Subcutaneous abdominal adipose tissue (tissue), 5 donors: ENCODE measurements around the gene KNL1.

Experiments
- H3K27ac ChIP-seq: one replicate; pipeline ENCODE4 v1.7.0; 2013; ENCODE audit warnings: low read depth, mild to moderate bottlenecking, inconsistent platforms, low read length, moderate library complexity
- H3K27me3 ChIP-seq, 5 donors: one replicate each; pipeline ENCODE4 v1.7.0; 2013; ENCODE audit warnings: low read length in 5 of 5, inconsistent platforms in 1 of 5; ENCODE audit not compliant: control insufficient read depth in 5 of 5, insufficient read depth in 4 of 5
- H3K36me3 ChIP-seq, 5 donors: one replicate each; pipeline ENCODE4 v1.7.0; 2013; ENCODE audit warnings: low read length in 5 of 5; ENCODE audit not compliant: control insufficient read depth in 5 of 5, insufficient read depth in 5 of 5
- H3K4me1 ChIP-seq, 5 donors: one replicate each; pipeline ENCODE4 v1.7.0; 2013; ENCODE audit warnings: low read length in 5 of 5, mild to moderate bottlenecking in 3 of 5, moderate library complexity in 1 of 5; ENCODE audit not compliant: control insufficient read depth in 5 of 5, insufficient read depth in 5 of 5
- H3K4me3 ChIP-seq, 5 donors: one replicate each; pipeline ENCODE4 v1.7.0; 2013; ENCODE audit warnings: low read length in 5 of 5, low read depth in 1 of 5
- H3K9ac ChIP-seq, 5 donors: one replicate each; pipeline ENCODE4 v1.7.0; 2013; ENCODE audit warnings: low read length in 5 of 5, mild to moderate bottlenecking in 4 of 5, moderate library complexity in 3 of 5
- H3K9me3 ChIP-seq, 5 donors: one replicate each; pipeline ENCODE4 v1.7.0; 2013; ENCODE audit warnings: low read length in 5 of 5; ENCODE audit not compliant: control insufficient read depth in 5 of 5
- donor health status: healthy.
- donor health status: healthy.
- donor health status: healthy.
- donor health status: healthy.
- donor health status: healthy.

The KNL1 gene

GRCh38 chr15:40598672-40599071 lies 4.6 kb downstream of the KNL1 start:
- H3K9ac ChIP-seq, result no peak overlapping the region
- no peaks in the 10 kb centered on the region for H3K36me3 ChIP-seq
- H3K9me3 ChIP-seq, result no peaks in the 10 kb centered on the region
- no peak overlapping the region for H3K4me3 ChIP-seq
- H3K4me1 ChIP-seq, result peaks cover 0 to 11% (median 11%) of the 10 kb centered on the region in 5 donors
- H3K27me3 ChIP-seq, result no peaks in the 10 kb centered on the region
- no peak overlapping the region for H3K27ac ChIP-seq

- H3K9me3 ChIP-seq, result no peaks in the 10 kb centered on the region
- H3K27ac ChIP-seq, result no peak overlapping the region
- H3K36me3 ChIP-seq, result no peaks in the 10 kb centered on the region
- H3K4me3 ChIP-seq, result no peak overlapping the region
- H3K27me3 ChIP-seq, result no peaks in the 10 kb centered on the region
- H3K4me1 ChIP-seq, result no peaks in the 10 kb centered on the region
- no peak overlapping the region for H3K9ac ChIP-seq
These were observed 6.9 kb downstream of the KNL1 start for GRCh38 chr15:40600956-40601355.

GRCh38 chr15:40603935-40604334 lies 9.9 kb downstream of the KNL1 start:
- no peaks in the 10 kb centered on the region for H3K27me3 ChIP-seq
- H3K27ac ChIP-seq, result no peak overlapping the region
- no peaks in the 10 kb centered on the region for H3K36me3 ChIP-seq
- H3K9ac ChIP-seq, result no peak overlapping the region
- H3K4me3 ChIP-seq, result no peak overlapping the region
- no peaks in the 10 kb centered on the region for H3K9me3 ChIP-seq
- no peaks in the 10 kb centered on the region for H3K4me1 ChIP-seq

DNA sequence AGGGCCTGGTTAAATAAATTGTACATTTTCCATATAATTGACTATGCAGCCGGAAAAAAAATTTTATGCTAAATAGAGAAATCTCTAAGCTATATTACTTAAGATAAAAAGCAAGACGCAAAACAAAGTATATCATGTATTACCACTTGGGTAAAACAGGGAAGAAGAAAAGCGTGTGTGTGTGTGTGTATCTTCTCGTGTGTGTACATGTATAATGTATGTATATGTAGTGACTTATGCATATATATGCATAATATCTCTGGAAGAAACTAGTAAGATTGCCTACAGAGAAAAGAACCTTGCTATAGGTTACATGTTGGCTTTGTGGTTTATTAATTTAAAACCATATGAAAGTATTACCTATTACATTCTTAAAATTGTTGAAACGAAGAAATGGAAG lies 19.0 kb downstream of the KNL1 start:
- H3K4me1 ChIP-seq, result no peaks in the 10 kb centered on the region
- H3K27me3 ChIP-seq, result no peaks in the 10 kb centered on the region
- no peaks in the 10 kb centered on the region for H3K36me3 ChIP-seq
- H3K27ac ChIP-seq, result no peak overlapping the region
- no peaks in the 10 kb centered on the region for H3K9me3 ChIP-seq
- no peak overlapping the region for H3K4me3 ChIP-seq
- no peak overlapping the region for H3K9ac ChIP-seq

DNA sequence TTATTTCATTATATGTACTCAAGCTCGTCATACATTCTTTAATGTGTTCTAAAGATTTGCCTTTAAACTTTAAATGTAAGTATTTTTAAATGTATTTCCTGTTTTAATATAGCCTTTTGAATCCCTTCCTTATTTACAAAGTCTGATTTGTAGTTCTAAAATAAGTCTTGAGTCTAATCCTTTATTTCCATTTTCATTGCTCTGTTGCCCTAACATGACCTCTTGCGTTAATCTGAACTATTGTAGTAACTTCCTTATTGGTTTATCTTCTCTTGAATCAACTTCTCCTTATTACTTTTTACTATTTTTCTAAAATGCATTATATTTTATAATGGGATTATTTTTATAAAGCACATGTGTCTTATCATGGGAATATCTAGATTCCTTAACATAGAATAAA lies 24.0 kb downstream of the KNL1 start:
- Histone ChIP-seq H3K9me3 (no peaks in the 10 kb centered on the region), H3K9ac (no peak overlapping the region), H3K27me3 (no peaks in the 10 kb centered on the region), H3K27ac (no peak overlapping the region), H3K36me3 (no peaks in the 10 kb centered on the region), H3K4me1 (no peaks in the 10 kb centered on the region), H3K4me3 (no peak overlapping the region)

DNA sequence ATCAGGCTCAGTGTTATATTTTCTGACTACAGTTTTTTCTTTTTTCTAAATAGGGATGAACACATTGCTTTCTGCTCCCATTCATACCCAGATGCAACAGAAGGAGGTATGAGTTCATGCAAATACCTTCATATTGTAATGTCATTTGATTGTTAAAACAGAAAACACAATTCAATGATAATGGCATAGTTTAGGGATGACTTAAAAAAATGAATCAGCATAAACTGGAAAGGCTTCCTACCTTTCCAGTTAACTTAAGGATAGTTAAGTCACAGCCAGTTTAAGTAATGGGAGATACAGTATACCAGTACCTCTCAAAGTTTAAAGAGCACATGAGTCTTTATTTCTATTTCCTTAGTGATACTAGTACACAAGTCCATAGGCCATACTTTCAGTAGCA lies 24.9 kb downstream of the KNL1 start:
- Histone ChIP-seq H3K9me3 (no peaks in the 10 kb centered on the region), H3K36me3 (no peaks in the 10 kb centered on the region), H3K9ac (no peak overlapping the region), H3K4me1 (no peaks in the 10 kb centered on the region), H3K27me3 (no peaks in the 10 kb centered on the region), H3K27ac (no peak overlapping the region), H3K4me3 (no peak overlapping the region)

DNA sequence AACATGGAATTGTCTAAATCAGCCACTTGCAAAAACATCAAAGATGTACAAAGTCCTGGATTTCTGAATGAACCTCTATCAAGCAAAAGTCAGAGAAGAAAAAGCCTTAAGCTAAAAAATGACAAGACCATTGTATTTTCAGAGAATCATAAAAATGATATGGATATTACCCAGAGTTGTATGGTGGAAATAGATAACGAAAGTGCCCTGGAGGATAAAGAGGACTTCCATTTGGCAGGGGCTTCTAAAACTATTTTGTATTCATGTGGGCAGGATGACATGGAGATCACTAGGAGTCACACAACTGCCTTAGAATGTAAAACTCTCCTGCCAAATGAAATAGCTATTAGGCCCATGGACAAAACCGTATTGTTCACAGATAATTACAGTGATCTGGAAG lies 29.3 kb downstream of the KNL1 start:
- no peak overlapping the region for H3K9ac ChIP-seq
- no peaks in the 10 kb centered on the region for H3K9me3 ChIP-seq
- no peak overlapping the region for H3K4me3 ChIP-seq
- H3K4me1 ChIP-seq, result peaks cover 0 to 5% (median 0%) of the 10 kb centered on the region in 5 donors
- no peaks in the 10 kb centered on the region for H3K27me3 ChIP-seq
- H3K27ac ChIP-seq, result no peak overlapping the region
- H3K36me3 ChIP-seq, result no peaks in the 10 kb centered on the region

GRCh38 chr15:40630313-40630712 lies 36.3 kb downstream of the KNL1 start:
- H3K4me1 ChIP-seq, result peaks cover 0 to 1% (median 0%) of the 10 kb centered on the region in 5 donors
- H3K9ac ChIP-seq, result no peak overlapping the region
- no peak overlapping the region for H3K4me3 ChIP-seq
- H3K27ac ChIP-seq, result no peak overlapping the region
- H3K9me3 ChIP-seq, result no peaks in the 10 kb centered on the region
- no peaks in the 10 kb centered on the region for H3K36me3 ChIP-seq
- H3K27me3 ChIP-seq, result no peaks in the 10 kb centered on the region

- no peaks in the 10 kb centered on the region for H3K9me3 ChIP-seq
- H3K27me3 ChIP-seq, result no peaks in the 10 kb centered on the region
- H3K9ac ChIP-seq, result no peak overlapping the region
- no peak overlapping the region for H3K4me3 ChIP-seq
- no peaks in the 10 kb centered on the region for H3K4me1 ChIP-seq
- H3K27ac ChIP-seq, result no peak overlapping the region
- no peaks in the 10 kb centered on the region for H3K36me3 ChIP-seq
These were observed 39.1 kb downstream of the KNL1 start for GRCh38 chr15:40633178-40633577.

DNA sequence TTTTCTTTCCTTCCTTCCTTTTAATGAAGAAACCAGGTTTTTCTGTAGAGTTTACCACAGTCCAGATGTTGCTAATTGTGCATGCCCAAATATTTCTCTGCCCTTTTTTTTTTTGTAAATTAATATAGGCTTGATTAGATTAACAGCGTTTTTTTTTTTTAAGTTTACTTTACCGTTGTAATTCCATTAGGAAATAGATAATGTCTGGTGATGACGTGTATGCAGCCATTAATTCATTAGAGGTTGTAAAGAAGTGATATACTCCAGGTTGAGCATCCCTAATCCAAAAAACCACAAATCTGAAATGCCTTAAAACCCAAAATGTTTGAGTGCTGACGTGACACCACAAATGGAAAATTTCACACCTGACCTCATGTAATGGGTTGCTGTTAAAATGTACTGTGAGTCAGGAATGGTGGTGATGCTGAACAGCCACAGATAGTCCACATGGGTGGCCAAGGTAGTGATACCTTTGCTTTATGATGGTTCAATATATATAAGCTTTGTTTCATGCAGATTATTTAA lies 43.2 kb downstream of the KNL1 start:
- Histone ChIP-seq H3K9me3 (no peaks in the 10 kb centered on the region), H3K9ac (no peak overlapping the region), H3K36me3 (no peaks in the 10 kb centered on the region), H3K4me3 (no peak overlapping the region), H3K4me1 (no peaks in the 10 kb centered on the region), H3K27me3 (no peaks in the 10 kb centered on the region), H3K27ac (no peak overlapping the region)

DNA sequence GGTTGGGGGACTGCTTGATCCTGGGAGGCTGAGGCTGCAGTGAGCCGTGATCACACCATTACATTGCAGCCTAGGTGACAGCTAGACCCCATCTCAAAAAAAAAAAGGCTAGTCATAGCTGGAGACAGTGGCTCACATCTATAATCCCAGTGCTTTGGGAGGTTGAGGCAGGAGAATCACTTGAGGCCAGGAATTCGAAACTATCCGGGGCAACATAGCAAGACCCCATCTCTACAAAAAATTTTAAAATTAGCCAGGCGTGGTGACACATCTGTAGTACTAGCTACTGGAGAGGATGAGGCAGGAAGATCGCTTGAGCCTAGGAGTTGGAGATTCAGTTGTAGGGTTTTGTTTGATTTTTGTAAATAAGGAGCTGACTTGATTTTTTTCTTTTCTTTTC lies 45.6 kb downstream of the KNL1 start:
- Histone ChIP-seq H3K4me3 (no peak overlapping the region), H3K27me3 (no peaks in the 10 kb centered on the region), H3K27ac (no peak overlapping the region), H3K4me1 (no peaks in the 10 kb centered on the region), H3K36me3 (no peaks in the 10 kb centered on the region), H3K9me3 (no peaks in the 10 kb centered on the region), H3K9ac (no peak overlapping the region)
